ENCODE data around the gene KMT2C.
"Not testable (repeated sequence)": the region's sequence is repeated elsewhere in the genome, so short reads cannot be mapped to it uniquely, and the experiment has no call there.

Gene KMT2C

DNA sequence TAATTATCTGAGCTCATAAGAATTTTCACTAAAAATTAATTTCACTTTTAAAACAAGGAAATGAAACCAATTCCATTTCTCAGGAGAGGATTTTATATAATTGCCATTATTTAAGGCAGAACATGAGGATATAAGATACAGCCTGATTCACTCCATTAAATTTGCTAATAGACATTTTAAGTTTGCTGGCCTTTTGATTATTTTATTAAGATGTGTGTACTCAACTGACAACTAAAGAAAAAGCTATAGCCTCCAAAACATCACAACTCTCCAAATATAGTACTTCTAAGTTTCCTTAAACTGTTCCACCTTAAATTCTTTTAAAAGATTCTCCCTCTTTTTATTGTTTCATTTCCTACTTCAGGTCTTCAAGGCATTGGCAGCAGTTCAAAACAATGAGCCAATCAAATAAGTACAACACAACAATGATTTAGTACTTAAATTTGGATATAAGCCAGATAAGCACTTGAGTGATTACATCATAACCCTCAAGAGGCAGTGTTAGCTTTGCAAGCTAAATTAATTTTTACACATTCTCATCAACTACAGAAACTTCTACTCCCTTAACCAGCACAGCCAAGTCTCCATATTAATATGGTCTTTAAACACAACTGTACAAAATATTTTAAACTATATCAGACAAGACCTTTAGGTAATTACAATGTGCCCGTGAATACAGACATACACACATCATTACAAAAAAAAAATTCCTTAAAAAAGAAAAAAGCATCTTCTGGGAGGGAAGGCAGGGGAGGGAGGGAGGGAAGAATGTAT, 121.8 kb downstream of the KMT2C start:
- H3K4me3 ChIP-seq (ENCODE audit: low read depth, low read length), result no peak overlapping the region

DNA sequence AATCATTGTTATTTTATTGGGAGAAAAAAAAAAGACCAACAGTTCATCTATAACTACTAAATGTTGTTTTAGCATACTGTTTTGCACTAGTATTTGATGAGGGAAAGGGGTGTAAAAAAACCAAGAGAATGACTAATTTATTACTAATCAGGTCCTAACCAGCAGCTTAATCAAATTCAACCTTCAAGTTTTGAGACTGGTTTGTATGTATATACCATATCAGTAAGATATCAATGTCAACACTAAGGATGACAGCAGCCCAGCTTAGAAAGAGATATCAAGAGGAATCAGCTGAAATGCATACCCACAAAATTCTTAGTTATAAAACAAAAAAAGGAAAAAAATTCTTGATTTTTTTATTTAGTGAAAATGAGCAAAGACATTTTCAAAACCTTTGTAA, 122.6 kb downstream of the KMT2C start:
- no peak overlapping the region for H3K4me3 ChIP-seq (ENCODE audit: low read depth, low read length)

DNA sequence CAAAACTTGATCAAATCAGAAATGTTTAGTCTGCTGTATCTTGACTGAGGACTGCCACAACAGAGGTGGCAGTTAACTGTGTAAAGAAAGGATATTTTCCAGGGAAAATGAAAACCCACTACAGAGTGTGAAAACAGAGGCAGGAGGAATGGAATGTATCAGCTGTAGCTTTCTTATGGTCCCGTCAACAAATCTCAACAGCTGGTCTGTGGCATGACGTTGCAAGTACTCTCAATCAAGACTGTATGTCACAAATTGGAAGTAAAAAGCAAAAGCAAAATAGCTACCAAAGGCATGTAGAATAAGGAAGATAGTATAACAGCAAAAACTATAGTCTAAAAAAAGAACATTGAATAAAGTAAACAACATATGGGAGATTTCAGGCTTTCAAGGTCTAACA, 123.5 kb downstream of the KMT2C start:
- no peak overlapping the region for H3K4me3 ChIP-seq (ENCODE audit: low read depth, low read length)

DNA sequence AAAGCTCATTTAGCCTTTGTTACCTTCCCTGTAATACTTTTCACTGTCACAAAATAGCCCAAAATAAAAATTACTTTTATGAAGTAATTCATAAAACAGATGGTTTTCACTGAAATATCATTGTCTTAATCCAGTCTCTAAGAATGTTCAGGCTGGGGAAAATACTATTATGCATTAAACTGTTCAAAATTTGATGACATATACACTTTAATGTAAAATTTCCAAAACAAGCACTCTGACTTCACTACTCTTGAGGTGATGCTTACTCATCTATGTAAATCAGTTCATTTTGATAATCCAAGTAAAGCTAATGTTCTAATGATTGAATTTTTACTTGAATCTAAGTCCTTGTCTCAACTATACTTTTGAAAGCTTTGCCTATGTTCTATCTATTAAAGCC, 127.9 kb downstream of the KMT2C start:
- H3K4me3 ChIP-seq (ENCODE audit: low read depth, low read length), result no peak overlapping the region

DNA sequence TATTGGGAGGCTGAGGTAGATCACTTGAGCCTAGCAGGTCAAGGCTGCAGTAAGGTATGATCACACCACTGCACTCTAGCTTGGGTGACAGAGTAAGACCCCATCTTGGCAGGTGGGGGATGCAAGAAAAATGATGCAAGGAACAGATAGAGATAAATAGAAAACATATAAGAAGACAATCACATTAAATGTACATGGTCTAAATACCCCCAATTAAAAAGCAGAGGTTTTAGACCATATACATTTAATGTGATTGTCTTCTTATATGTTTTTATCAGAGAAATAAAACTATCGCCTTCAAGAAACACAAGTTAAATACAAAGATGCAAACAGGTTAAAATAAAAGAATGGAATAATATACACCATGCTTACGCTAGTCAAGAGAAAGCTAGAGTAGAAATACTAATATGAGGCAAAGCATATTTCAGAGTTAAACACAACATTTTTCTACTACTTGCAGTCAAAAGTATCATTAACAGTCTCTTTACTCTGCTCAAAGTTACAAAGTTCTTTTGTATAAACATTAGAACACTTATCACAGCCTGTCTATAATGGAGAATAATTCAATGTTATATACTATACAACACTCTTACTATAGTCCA, 136.2 kb downstream of the KMT2C start:
- not testable (repeated sequence) for H3K4me3 ChIP-seq (ENCODE audit: low read depth, low read length)

DNA sequence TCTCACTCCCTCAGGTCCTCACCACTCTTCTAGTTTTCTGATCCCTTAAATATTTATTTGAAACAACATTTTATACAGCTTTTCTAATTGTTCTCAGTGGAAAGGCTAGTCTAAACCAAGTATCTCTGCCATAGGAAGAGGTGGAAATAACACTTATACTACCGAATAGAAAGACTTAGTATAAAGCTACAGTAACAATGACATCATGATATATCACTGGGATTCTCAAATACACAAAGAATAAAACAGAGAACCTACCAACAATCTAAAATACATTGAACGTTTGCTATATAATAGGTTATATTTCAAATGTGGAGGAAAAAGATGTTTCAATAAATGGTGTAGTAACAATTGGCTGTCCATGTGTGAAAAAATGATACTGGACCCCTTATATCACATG, 142.9 kb downstream of the KMT2C start:
- H3K4me3 ChIP-seq (ENCODE audit: low read depth, low read length), result no peak overlapping the region

DNA sequence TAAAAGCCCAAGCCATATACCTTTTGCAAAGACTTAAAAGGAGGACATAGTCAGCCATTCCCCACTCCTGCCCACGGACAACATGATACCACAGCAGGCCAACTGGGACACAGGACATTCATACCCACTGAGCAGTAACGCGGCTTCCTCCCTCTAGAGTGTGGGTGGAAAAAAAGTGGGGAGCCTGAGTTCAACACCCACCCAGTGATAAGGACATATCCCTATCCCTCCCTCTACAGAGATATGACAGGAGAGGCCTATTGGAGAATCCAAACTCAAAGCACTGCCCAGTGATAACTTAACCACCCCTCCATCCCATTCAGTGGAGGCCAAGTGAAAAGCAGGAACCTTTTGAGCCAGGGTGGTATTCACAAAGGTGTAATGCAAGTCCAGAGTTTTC, 148.8 kb downstream of the KMT2C start:
- H3K4me3 ChIP-seq (ENCODE audit: low read depth, low read length), result not testable (repeated sequence)

DNA sequence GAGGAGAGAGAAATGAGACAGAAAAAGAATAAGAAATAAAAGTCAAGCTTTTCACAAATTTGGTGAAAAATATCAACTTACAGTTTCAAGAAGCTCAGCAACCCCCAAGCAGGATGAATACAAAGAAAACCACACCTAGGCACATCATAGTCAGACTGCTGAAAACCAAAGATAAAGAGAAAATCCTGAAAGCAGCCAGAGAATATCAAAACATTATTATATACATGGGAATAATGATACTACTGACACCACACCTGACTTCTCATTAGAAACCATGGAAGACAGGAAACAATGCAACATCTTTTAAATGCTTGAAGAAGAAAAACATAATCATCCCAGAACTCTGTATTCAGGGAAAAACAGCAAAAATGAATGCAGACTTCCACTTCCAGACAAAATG, 149.6 kb downstream of the KMT2C start:
- H3K4me3 ChIP-seq (ENCODE audit: low read depth, low read length), result not testable (repeated sequence)

DNA sequence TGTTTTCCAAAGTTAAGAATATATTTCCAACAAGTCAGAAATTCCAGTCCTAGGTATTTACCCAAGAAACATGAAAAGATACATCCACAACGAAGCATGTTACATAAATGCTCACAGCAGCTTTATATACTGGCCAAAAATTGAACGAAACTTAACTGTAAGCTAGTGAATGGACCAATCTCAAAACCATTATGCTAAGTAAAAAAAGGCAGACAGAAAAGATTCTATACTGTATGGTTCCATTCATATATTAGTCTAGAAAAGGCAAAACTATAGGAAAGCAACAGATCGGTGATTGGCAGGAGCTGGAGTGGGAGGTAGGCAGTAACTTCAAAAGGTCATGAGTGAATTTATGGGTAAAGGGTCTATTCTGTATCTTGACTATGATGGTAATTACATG, 150.8 kb downstream of the KMT2C start:
- H3K4me3 ChIP-seq (ENCODE audit: low read depth, low read length), result not testable (repeated sequence)

DNA sequence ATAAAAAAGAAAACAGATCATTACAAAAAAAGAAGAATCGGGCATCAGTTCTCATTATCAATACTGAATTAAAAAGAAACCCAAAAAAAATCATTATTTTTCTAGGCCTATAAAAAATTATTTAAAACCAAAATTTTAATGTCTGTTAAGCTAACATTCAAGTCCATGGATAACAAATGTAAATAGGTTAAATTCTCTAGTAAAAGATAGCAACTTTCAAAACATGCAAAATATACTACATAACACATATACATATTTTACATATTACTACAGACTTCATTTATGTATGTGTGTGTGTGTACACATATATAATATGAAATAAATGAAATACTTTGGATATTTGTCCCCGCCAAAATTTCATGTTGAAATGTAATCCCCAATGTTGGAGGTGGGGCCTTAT, 158.1 kb downstream of the KMT2C start:
- H3K4me3 ChIP-seq (ENCODE audit: low read depth, low read length), result not testable (repeated sequence)

DNA sequence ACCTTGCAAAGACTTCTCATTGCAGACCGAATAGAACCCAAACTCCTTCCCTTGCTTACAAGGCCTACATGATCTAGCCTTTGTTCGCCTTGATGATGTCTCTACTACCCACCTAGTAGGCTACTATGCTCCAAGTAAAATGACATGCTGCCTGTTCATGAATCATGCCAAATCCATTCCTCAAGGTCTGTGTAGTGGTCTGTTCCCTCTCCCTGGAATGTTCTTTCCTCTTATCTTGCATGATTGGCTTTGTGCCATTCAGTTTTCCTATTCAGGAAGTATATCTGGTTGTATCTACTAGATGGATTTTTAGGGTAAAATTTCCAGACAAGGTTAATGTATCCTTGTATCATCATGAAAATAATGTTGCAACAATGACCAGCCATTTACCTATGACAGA, 165.4 kb downstream of the KMT2C start:
- H3K4me3 ChIP-seq (ENCODE audit: low read depth, low read length), result not testable (repeated sequence)

DNA sequence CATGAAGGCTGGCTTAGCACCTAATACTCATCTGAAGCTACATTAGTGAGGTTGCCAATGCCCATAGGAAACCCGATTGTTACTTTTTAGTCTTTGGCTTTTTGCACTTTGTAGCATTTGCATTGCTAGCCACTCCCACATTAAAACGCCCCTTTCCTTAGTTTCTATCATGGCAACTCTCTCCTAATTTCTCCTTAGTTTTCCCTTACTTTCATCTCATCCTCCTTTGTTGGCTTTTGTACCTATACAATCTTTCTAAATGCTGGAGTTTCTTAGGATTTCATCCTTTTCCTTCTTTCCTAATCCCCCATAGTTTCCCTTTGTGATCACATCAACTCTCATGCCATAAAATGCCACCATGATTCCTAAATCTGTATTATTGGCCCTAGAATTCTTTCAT, 168.9 kb downstream of the KMT2C start:
- H3K4me3 ChIP-seq (ENCODE audit: low read depth, low read length), result not testable (repeated sequence)

DNA sequence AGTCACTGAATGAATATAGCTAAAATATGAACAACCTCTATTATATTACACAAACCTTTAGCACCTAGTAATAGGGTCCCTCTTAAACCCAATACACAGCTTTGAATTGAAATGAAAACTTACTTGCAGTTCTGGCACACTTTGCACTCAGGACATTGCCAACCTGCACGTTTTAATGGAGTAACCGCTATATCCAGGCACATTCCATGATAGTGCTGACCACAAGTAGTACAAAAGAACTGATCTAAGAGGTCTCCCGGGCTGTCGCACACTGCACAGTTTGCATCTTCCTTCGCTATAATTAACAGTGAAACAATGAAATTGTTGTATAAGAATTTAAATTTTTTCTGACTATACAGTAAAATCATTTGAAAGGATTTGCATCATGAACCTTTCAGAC, 170.9 kb downstream of the KMT2C start:
- not testable (repeated sequence) for H3K4me3 ChIP-seq (ENCODE audit: low read depth, low read length)

DNA sequence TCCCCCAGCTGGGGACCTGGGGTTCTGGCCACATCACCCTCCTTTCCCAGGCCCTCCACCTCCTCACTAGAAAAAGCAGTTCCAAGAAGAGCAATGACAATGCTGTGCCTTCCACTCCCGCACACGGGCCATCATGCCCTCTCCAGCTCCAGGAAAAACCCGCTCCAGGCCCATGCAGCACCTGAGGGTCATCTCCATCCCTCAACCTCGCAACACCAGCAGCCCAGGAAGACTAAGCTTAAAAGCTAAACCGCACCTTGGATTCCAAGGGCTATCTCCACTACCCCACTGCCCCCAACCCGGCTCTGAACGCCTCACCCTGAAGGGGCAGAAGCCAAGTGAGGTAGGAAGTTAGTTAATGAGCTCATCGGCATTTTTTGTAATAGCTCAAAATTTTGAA, 173.7 kb downstream of the KMT2C start:
- H3K4me3 ChIP-seq (ENCODE audit: low read depth, low read length), result not testable (repeated sequence)

DNA sequence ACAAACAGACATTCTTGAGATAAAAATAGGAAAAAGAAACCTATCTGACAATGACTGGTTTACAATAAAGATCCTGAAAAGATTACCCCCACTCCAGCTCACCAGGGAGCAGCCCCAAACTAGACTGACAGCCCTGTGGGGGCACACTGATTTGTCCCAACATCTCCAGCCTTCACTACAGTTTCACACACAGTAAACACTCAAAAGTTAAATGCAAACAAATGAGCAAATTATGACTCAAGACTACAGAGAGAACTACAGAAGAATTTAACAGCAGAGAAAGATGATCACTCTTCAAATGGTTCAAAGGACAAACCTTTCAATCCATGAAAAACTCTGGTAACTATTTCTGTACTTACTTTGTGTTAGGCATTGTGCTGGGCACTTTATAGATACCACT, 176.2 kb downstream of the KMT2C start:
- not testable (repeated sequence) for H3K4me3 ChIP-seq (ENCODE audit: low read depth, low read length)

DNA sequence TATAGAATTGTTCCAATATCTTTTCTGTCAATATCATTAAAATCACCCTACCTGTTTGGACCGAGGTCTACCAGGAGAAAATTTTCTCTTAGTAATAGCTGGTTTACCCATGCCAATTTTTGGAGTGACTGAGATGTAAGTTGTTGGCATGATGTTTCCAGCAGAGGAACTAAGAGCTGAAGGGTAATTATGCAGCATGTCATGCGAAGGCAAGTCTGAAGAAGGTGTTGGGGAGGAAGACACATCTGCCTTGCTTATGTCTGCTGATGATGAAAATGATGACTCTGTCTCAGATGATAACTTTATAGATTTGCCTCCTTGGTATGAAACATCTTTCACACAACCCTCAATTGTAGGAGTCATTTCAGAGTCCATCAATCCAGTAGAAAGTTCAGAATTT, 188.0 kb downstream of the KMT2C start:
- not testable (repeated sequence) for H3K4me3 ChIP-seq (ENCODE audit: low read depth, low read length)

DNA sequence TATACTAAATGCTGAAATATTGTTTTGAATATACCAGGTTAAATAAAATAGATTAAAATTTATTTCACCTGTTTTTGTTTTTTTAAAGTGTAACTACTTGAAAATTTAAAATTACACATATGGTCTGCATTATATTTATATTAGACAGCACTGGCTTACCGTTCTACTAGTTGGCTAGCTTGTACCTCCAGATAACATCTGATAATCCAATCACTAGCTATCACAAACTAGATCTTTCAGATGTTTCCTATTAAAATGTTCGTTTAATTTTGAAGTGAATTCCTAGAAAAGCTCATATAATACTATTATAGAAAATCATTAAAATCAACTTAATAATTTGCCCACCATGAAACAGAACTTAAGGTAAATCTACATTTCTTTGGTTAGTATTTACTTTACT, 190.4 kb downstream of the KMT2C start:
- not testable (repeated sequence) for H3K4me3 ChIP-seq (ENCODE audit: low read depth, low read length)

DNA sequence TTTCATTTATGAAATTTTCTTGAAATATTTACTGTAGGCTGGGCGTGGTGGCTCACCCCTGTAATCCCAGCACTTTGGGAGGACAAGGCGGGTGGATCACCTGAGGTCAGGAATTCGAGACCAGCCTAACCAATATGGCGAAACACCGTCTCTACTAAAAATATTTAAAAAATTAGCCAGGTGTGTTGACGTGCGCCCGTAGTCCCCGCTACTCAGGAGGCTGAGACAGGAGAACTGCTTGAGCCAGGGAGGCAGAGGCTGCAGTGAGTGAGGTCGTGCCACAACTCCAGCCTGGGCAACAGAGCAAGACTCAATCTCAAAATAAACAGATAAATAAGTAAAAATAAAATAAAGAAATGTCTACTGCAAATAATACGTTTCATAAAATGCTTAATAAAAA, 192.3 kb downstream of the KMT2C start:
- not testable (repeated sequence) for H3K4me3 ChIP-seq (ENCODE audit: low read depth, low read length)

DNA sequence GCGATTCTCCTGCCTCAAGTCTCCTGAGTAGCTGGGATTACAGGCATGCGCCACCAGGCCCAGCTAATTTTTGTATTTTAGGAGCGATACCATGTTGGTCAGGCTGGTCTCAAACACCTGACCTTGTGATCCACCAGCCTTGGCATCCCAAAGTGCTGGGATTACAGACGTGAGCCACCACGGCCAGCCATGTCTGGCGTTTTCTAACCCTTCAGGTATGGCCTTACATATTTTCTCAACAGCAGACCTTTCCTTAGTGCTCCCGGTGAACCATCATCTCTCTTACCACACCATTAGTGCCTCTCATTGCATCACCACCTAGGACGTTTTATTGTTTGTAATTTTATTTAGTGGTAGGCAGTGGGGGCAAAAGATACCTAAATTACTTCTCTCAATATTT, 194.5 kb downstream of the KMT2C start:
- H3K4me3 ChIP-seq (ENCODE audit: low read depth, low read length), result not testable (repeated sequence)

DNA sequence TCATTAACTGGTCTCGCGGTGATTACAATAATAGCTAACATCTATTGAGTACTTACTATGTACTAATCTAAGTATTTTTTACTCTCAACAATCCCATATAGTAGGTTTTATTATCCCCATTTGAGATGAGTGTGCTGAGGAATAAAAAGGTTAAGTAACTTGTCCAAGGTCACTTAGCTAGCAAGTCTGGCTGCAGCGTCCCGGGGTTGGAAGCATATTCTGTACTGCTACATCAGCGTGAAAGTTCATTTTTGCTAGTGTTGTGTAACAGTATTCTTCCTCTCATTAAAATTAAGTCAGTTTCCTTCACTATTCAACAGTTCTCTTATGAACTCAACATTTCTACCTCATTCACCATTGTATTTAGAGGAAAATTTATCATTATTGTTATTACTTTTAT, 199.5 kb downstream of the KMT2C start:
- not testable (repeated sequence) for H3K4me3 ChIP-seq (ENCODE audit: low read depth, low read length)

DNA sequence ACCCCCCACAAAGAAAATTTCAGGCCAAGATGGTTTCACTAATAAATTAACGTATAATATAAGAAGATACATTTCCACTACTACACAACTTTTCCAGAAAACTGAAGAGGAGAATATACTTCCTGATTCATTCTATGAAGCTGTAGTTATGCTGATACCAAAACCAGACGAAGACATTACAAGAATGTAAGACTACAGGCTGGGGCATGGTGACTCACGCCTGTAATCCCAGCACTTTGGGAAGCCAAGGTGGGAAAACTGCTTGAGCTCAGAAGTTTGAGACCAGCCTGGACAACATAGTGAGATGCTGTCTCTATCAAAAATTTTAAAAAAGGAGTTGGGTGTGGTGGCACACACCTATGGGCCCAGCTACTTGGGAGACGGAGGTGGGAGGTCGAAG, 201.4 kb downstream of the KMT2C start:
- H3K4me3 ChIP-seq (ENCODE audit: low read depth, low read length), result not testable (repeated sequence)

DNA sequence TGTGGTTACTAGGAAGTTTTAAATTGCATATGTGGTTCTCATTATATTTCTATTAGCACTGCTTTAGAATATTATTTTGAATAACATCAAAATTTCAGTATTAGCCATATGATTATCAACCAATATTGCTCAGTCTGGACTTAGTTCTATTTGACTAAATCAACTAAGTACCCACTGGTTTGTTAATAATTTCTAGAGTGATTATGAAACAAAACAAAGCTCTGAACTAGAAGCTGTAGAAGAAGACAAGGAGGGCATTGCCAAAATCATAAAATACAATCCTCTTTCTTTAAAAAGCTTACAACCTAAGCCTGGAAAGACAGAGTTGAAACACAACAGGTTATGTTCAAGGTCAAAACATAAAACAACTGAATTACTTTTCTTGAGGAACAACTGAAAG, 204.7 kb downstream of the KMT2C start:
- no peak overlapping the region for H3K4me3 ChIP-seq (ENCODE audit: low read depth, low read length)

DNA sequence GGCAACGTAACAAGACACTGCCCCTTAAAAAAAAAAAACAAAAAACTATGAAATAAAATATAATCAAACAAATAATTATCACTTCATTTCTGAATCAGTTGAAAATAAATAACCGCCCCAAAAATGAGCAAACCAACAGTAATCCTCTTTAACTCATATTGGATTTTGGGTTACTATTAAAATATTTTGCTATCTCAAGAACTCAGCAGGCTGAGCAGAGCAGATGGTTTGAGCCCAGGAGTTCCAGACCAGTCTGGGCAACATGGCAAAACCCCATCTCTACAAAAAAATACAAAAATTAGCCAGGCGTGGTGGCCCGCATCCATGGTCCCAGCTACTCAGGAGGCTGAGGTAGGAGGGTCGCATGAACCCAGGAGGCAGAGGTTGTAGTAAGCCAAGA, 216.2 kb downstream of the KMT2C start:
- H3K4me3 ChIP-seq (ENCODE audit: low read depth, low read length), result not testable (repeated sequence)

All from iPS-11a (cell line).